HG02798 (cell line): ENCODE data around the gene PNPLA5.
"Not testable (repeated sequence)": the region's sequence is repeated elsewhere in the genome, so short reads cannot be mapped to it uniquely, and the experiment has no call there.

Experiments
- ATAC-seq: cut with Tn5 transposase; IDR thresholded peaks from one replicate; pipeline ENCODE4 v1.9.1; 2021; ENCODE audit warnings: mild to moderate bottlenecking; ENCODE audit not compliant: unreplicated experiment, poor library complexity

Gene PNPLA5

GRCh38 chr22:43903033-43903432 is 11.2 kb upstream of the PNPLA5 start:
- ATAC-seq = not testable (repeated sequence)

- no peak for ATAC-seq
Observed at GRCh38 chr22:43901976-43902643, 10.3 kb upstream of the PNPLA5 start.

DNA sequence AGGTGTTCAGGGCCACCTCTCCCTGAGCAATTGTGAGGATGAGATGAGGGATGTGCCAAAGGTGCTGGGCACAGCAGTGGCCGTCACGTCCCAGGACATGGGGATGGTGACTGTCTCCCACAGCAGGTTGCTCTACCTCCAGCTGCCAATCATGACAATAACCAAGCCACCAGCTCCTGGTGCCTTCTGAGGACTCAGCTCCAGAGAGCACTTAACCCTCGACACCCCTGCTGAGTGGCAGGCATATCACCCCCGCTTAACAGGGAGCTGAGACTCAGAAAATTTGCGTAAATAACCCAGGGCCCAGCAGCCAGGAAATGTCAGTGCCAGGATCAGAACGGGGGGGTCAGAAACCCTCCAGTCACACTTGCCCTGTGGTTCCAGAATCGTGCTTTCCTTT is 8.4 kb upstream of the PNPLA5 start:
- ATAC-seq = no peak

DNA sequence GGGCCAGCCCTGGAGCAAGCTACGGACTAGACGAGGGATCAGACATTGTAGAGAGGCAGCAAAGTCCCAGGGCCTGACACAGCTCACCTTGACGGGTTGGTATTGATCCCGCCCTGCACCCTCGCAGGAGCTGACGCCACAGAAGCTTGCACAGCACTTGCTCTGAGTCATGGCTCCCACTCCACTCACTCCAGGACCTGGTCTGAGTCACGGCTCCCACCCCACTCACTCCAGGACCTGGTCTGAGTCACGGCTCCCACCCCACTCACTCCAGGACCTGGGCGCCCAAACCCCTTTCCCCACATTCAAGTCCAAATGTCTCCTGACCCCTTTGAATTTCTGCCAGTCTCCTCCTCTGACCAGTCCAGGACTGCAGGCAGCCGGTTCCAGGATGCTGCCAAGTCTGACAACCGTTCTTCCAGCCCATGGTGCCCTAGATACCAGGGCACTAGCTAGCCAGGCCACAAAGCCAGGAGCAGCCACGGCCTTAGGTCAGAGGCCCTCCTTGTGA is 6.0 kb upstream of the PNPLA5 start:
- ATAC-seq = no peak

DNA sequence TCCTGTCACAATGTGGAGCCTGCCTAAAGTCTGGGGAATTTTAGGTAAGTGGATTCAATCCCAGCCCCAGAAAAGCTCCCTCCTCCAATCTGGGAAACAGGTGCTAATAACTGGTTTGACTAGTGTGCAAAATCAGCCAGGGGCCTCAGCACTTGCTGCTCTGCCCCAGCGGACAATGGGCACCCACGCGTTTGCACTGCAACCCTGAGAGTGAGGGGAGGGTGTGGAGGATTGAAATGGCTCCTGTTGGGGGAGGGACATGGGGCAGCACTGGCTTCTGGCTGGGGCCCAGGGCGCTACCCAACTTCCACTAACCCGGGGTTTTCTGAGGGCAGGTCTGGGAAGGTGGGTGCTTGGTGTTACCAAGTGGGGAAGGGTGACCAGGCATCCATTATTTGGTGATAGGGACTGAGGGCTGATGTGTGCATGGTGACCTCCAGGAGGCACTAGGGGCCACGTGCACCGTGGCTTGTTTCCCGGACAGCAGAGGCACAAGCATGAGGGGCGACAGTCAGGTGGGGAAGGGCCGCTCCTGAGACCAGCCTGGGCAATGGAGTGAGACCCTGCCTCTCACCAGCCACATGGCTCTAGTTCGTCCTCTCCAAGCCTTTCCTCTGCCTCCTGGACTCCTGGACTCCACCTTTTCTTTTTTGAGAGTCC is 4.3 kb upstream of the PNPLA5 start:
- no peak for ATAC-seq

GRCh38 chr22:43894122-43894521 is 2.3 kb upstream of the PNPLA5 start:
- no peak for ATAC-seq

GRCh38 chr22:43893266-43893665 is 1.5 kb upstream of the PNPLA5 start:
- no peak for ATAC-seq

DNA sequence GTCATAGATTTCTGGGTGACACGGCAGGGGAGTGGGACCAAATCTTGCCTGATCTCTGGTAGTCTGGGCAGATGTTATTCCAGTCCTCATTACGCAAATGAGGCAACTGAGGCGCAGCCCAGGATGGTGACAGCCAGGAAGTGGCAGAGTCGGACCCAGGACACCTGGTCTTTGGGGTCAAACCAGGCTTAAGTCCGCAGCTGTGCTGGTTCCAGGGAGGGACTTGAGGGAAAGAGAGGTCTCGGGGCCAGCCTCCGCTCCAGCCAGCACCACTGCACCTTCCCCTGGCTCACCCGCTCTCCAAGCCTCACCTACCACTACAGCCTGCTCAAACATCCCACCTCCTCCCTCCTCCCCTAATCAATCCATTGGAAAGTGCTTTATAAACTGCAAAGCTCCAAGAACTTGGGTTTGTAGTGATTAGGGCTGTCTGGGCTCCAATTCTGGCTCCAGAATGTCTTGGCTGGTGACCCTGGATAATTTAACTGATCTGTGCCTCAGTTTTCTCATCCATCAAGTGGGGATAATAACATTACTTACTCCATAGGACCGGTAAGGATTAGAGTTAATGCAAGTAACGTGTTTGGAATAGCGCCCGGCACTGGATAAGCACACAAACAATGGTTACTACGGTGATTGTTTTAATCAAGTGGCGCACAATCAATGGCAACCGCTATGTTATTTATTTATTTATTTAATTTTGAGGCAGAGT is 526 bp upstream of the PNPLA5 start:
- ATAC-seq = no peak

DNA sequence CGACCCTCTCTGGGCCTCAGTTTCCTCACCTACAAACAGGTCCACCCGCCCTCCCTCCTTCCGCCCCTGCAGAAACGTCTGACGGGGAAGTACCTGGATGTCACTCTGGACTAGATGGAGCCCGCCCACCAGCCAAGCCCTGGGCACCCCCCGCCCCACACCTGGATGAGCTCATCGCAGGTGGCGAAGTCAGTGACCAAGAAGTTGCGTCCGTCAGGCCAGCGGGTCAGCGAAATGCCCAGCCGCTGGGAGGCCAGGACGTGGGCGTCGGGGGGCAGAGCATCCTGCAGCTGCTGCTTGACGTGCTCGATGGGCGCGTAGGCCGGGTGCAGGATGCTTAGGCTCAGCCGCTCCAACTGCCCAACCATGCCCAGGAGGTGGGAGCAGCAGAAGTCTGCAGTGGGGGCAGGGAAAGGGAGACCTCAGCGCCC is 897 bp downstream of the PNPLA5 start:
- ATAC-seq = no peak

DNA sequence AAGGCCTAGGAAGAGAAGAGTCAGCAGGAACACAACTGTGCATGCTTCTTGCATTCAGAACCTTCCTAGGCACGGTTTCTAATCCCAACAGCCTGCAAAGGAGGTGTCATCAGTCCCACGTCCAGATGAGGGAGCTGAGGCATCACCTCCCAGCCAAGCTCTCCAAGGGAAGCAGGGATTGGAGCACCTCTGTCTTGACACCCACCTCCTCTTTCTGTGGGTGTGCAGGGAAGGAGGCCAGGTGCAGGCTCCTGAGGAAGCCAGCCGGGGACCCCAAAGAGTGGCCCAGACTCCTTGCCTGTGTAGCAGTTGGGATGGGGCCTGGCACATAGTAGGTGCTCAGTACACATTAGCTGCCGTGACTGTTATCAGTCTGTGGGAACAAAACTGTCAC is 2.0 kb downstream of the PNPLA5 start:
- no peak for ATAC-seq

- ATAC-seq = no peak
Observed at GRCh38 chr22:43889201-43889859, 2.5 kb downstream of the PNPLA5 start.

DNA sequence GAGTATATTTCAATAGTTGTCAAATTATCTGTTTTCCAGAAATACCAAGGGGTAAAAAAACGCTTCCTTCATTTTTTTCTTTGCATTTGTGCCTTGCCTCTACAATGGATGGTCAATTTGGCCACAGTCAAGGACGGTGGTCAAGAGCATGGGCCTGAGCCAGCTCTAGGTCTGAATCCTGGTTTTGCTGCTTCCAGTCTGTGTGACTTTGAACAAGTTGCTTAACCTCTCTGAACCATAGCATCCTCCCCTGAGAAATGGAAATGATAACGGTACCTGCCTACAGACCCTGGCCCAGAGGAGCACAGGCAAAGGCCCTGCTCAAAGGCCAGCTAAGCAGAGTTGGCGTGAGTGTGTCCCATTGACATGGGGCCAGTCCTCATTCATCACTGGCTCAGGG is 3.1 kb downstream of the PNPLA5 start:
- ATAC-seq = no peak

- no peak for ATAC-seq
Observed at GRCh38 chr22:43887391-43887790, 4.4 kb downstream of the PNPLA5 start.

DNA sequence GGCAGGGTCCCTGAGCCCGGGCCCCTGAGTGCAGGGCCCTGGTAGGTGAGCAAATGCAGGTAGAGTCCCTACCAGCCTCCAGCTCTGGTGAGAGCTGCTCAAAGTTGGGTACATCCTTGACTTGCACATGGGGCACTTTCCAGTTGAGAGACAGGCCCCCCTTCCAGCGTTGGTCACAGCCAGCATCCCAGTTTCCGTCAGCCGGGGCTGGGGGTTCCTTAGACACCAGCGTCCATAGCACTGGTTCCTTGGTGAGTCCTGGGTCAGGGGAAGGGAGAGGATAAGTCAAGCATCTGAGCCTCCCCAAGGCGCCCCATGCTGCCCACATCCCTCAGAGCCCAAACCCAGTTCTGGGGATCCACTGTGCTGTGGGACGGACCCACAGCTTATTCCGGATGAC is 5.6 kb downstream of the PNPLA5 start:
- ATAC-seq = no peak

- no peak for ATAC-seq
Observed at GRCh38 chr22:43885786-43886185, 6.0 kb downstream of the PNPLA5 start.

GRCh38 chr22:43885319-43885671 is 6.5 kb downstream of the PNPLA5 start:
- no peak for ATAC-seq

- ATAC-seq = peak; percentile 79
Observed at GRCh38 chr22:43884600-43885318, 7.1 kb downstream of the PNPLA5 start.

- ATAC-seq = no peak
Observed at GRCh38 chr22:43883719-43884415, 7.9 kb downstream of the PNPLA5 start.

GRCh38 chr22:43883012-43883661 is 8.7 kb downstream of the PNPLA5 start:
- no peak for ATAC-seq
